GM12878 (cell line): ENCODE data around the gene MFSD6. TPM values are rescaled to one million over a fixed set of nuclear protein-coding genes. Genes with fewer than 3 reads are reported as not detected.
"Not testable (repeated sequence)": the region's sequence is repeated elsewhere in the genome, so short reads cannot be mapped to it uniquely, and the experiment has no call there.

Experiments
- ATAC-seq: fragments of 200-7000 bp; cut with Tn5 transposase; 3 replicates; pipeline ENCODE4 v1.9.1; 2020; ENCODE audit warnings: mild to moderate bottlenecking, moderate library complexity
- BruUV-seq: library from RNA; stranded (reverse); fragments of 400-500 nt; replicated peaks from 2 replicates; lab custom pipeline; 2021; lab: Mats Ljungman, UMichigan
- CTCF ChIA-PET: fragments of 300-600 bp; sonication (Branson Sonifier 250); formaldehyde crosslinking; extraction: SDS; loops from one replicate; lab custom pipeline; 2021; ENCODE audit warnings: inconsistent platforms; lab: Yijun Ruan, JAX
- POLR2A ChIA-PET: fragments of 350-600 bp; formaldehyde crosslinking; extraction: SDS; loops from one replicate; lab custom pipeline; 2021; ENCODE audit warnings: inconsistent platforms; lab: Charles Lee
- RAD21 ChIA-PET: fragments of 300-600 bp; sonication (Branson Sonifier 250); formaldehyde crosslinking; loops from one replicate; lab custom pipeline; 2023; ENCODE audit warnings: antibody characterized with exemption; ENCODE audit not compliant: unreplicated experiment; lab: Charles Lee
- SMC1A ChIA-PET: fragments of 300-600 bp; sonication (Branson Sonifier 250); formaldehyde crosslinking; loops from one replicate; lab custom pipeline; 2023; ENCODE audit not compliant: unreplicated experiment, uncharacterized antibody; lab: Charles Lee
- DNase-seq: peaks from one replicate; pipeline ENCODE4 v3.0.0-alpha.2; 2011; ENCODE audit warnings: low read depth, low spot score
- FAIRE-seq: peaks from 3 replicates; lab custom pipeline; 2011; peaks lifted over from hg19 to GRCh38; lab: Jason Lieb, UNC
- H2AFZ ChIP-seq: 2 replicates; pipeline ENCODE4 v1.6.0; 2011; ENCODE audit warnings: low read depth, low read length, control low read depth; ENCODE audit not compliant: control insufficient read depth
- H3K27ac ChIP-seq: 2 replicates; pipeline ENCODE4 v1.5.1; 2011; ENCODE audit warnings: control low read depth; ENCODE audit not compliant: control insufficient read depth, insufficient read depth
- H3K27me3 ChIP-seq, 2 experiments: replicated peaks in 1 of 2; 2 replicates each; pipeline versions ENCODE4 v1.6.0 to v1.6.1; 2011; ENCODE audit warnings: low read length in 1 of 2; ENCODE audit not compliant: control insufficient read depth in 2 of 2, insufficient read depth in 2 of 2
- H3K36me3 ChIP-seq, 2 experiments: 2 replicates each; pipeline ENCODE4 v1.5.1; 2011; ENCODE audit warnings: low read length in 1 of 2; ENCODE audit not compliant: control insufficient read depth in 2 of 2, insufficient read depth in 2 of 2
- H3K4me1 ChIP-seq: 2 replicates; pipeline ENCODE4 v1.6.1; 2011; ENCODE audit warnings: mild to moderate bottlenecking, low read length, moderate library complexity, mixed read lengths; ENCODE audit not compliant: control insufficient read depth, insufficient read depth
- H3K4me2 ChIP-seq: 2 replicates; pipeline ENCODE4 v1.6.0; 2011; ENCODE audit warnings: control low read depth; ENCODE audit not compliant: control insufficient read depth, insufficient read depth
- H3K4me3 ChIP-seq: fragments of 200-600 bp; sonication (generic); 2 replicates; pipeline ENCODE4 v1.5.1; 2016
- H3K79me2 ChIP-seq: 2 replicates; pipeline ENCODE4 v1.6.0; 2011; ENCODE audit warnings: low read length; ENCODE audit not compliant: control insufficient read depth, insufficient read depth
- H3K9ac ChIP-seq: 2 replicates; pipeline ENCODE4 v1.8.0; 2011; ENCODE audit warnings: low read length, control low read depth, mixed read lengths; ENCODE audit not compliant: control insufficient read depth, insufficient read depth
- H3K9me3 ChIP-seq: replicated peaks from 3 replicates; pipeline ENCODE4 v1.5.1; 2011; ENCODE audit warnings: mild to moderate bottlenecking, low read length; ENCODE audit not compliant: control insufficient read depth, insufficient read depth
- H4K20me1 ChIP-seq: 2 replicates; pipeline ENCODE4 v1.6.0; 2011; ENCODE audit not compliant: control insufficient read depth, insufficient read depth
- ATF7 ChIP-seq: fragments of 450-650 bp; IDR thresholded peaks from 2 replicates; pipeline ENCODE4 v1.6.1; 2016; ENCODE audit warnings: low read depth, mild to moderate bottlenecking
- BCL11A ChIP-seq: IDR thresholded peaks from 2 replicates; pipeline ENCODE4 v1.6.1; 2011; ENCODE audit warnings: low read depth, low read length
- DPF2 ChIP-seq: fragments of 450-650 bp; IDR thresholded peaks from 2 replicates; pipeline ENCODE4 v1.6.1; 2017; ENCODE audit warnings: mild to moderate bottlenecking
- EP300 ChIP-seq, 2 experiments: fragments of 150-350 bp in 1 of 2; IDR thresholded peaks; 2 replicates each; pipeline ENCODE4 v1.6.1; 2011 to 2012; ENCODE audit warnings: low read depth in 2 of 2, low read length in 2 of 2, borderline replicate concordance in 1 of 2, improper control_type of control experiment in 1 of 2, inconsistent platforms in 1 of 2; ENCODE audit not compliant: control insufficient read depth in 1 of 2
- GATAD2B ChIP-seq: fragments of 450-650 bp; conservative IDR thresholded peaks from 2 replicates; pipeline ENCODE4 v1.6.1; 2017; ENCODE audit warnings: low read depth, mild to moderate bottlenecking, moderate library complexity
- HDGF ChIP-seq: fragments of 450-650 bp; IDR thresholded peaks from 2 replicates; pipeline ENCODE4 v1.6.1; 2016; ENCODE audit warnings: antibody characterized with exemption
- IKZF1 ChIP-seq: fragments of 450-650 bp; conservative IDR thresholded peaks from 2 replicates; pipeline ENCODE4 v1.6.1; 2017; ENCODE audit warnings: antibody characterized with exemption, mild to moderate bottlenecking
- IKZF2 ChIP-seq, 2 experiments: fragments of 450-650 bp; IDR thresholded peaks; 2 replicates each; pipeline ENCODE4 v1.6.1; 2017; ENCODE audit warnings: mild to moderate bottlenecking in 2 of 2, moderate library complexity in 2 of 2
- NR2F1 ChIP-seq: fragments of 450-650 bp; conservative IDR thresholded peaks from 2 replicates; pipeline ENCODE4 v1.6.1; 2017; ENCODE audit warnings: mild to moderate bottlenecking
- WGBS: methylation state at CpG from one replicate; pipeline ENCODE4 v1.1.6; 2016; ENCODE audit warnings: low lambda C conversion rate; ENCODE audit not compliant: insufficient replicate concordance, insufficient coverage; ENCODE audit errors: missing lambda C conversion rate; 5-methylcytosine and 5-hydroxymethylcytosine counted together
- in situ Hi-C: fragments of 300-500 bp; cut with MboI; formaldehyde crosslinking; loops from 9 replicates; pipeline ENCODE4 v1.14.3; 2018; ENCODE audit warnings: mixed read lengths
- intact Hi-C: fragments of 100-400 bp; cut with micrococcal nuclease; formaldehyde crosslinking; loops from one replicate; pipeline ENCODE4 v1.14.2; 2022; ENCODE audit not compliant: unreplicated experiment
- polyA plus RNA-seq, 11 experiments: library from polyadenylated mRNA; depleted of rRNA in 4 of 11; unstranded in 6 of 11; stranded (reverse) in 5 of 11; fragments of >200 nt; fragmentation: Nextera tagmentation in 4 of 11; fragmentation: Illumina TruSeq in 1 of 11; extraction: Ambion mirVana in 4 of 11; extraction: Trizol in 1 of 11; gene quantifications; 1 replicate in 1 of 11; 2 replicates in 10 of 11; pipeline versions ENCODE4 v1.2.1 to v1.2.3, GENCODE V29; 2011 to 2016; ENCODE audit warnings: inconsistent platforms in 2 of 11, missing spikeins in 2 of 11, low read depth in 1 of 11
- total RNA-seq, 4 experiments: library from RNA; depleted of rRNA in 3 of 4; stranded (reverse); fragments of >200 nt in 3 of 4; fragmentation: Illumina TruSeq in 1 of 4; extraction: Trizol in 1 of 4; gene quantifications; 2 replicates each; pipeline versions ENCODE4 v1.2.1 to v1.2.3, GENCODE V29; 2013 to 2021
- TF ChIP-seq, protein P1 (sequence below): fragments of 450-650 bp; formaldehyde crosslinking; IDR thresholded peaks from 2 replicates; pipeline ENCODE4 v1.5.0; 2022; ENCODE audit warnings: mild to moderate bottlenecking, missing genetic modification characterization
- TF ChIP-seq, protein P2 (sequence below): fragments of 450-650 bp; IDR thresholded peaks from 2 replicates; pipeline ENCODE4 v1.6.1; 2017; ENCODE audit warnings: low read depth, mild to moderate bottlenecking, moderate library complexity
- TF ChIP-seq, protein P3 (sequence below): fragments of 450-650 bp; IDR thresholded peaks from 2 replicates; pipeline ENCODE4 v1.6.1; 2016; ENCODE audit warnings: mild to moderate bottlenecking

MFSD6 gene
- total and polyA plus RNA-seq, 10 of the 15 experiments (the other 5 are each of a cell fraction or from before 2014, with no cell fraction given): 6.7 to 42.6 (median 24.2) TPM

DNA sequence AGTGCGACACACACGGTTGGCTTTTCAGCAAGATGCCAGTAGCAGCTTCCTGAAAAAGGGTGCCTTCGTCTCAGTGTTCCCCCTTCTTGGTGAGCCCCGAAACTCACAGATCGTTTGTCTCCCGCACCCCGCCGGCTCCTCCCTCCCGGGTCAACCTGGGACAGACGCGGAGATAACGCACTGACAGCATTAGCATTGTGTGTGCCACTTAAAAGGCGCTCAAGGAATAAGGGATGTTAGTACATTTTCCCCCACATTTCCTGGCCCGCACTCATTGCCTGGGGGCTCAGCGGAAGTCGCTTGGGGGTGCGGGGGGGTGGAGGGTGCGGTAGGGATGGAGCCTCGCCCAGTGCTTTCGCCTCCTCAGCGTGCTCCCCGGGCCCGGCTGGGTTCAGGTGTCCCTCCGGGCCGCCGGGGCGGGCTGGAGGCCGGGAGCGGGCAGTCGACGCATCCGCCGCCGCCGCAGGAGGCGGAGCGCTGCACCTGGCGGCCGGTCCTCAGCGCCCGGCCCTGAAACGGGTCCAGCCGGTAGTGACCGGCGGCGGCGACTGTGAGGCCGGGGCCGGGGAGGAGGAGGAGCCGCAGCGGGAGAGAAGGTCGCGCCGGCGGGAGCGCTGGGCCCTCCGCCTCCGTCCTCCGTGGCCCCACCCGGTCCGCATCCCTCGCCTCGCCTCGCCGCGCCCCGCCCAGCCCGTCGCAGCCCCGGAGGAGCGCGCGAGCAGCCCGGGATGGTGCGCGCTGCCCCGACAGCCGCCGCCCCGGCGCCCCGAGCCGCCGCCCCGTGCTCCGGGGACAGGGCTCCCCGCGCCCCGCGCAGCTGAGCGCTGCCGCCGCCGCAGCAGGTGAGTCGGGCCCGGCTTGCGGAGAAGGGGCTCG, at the start of gene MFSD6 (continued):
- TF ChIP-seq, protein P1, sequence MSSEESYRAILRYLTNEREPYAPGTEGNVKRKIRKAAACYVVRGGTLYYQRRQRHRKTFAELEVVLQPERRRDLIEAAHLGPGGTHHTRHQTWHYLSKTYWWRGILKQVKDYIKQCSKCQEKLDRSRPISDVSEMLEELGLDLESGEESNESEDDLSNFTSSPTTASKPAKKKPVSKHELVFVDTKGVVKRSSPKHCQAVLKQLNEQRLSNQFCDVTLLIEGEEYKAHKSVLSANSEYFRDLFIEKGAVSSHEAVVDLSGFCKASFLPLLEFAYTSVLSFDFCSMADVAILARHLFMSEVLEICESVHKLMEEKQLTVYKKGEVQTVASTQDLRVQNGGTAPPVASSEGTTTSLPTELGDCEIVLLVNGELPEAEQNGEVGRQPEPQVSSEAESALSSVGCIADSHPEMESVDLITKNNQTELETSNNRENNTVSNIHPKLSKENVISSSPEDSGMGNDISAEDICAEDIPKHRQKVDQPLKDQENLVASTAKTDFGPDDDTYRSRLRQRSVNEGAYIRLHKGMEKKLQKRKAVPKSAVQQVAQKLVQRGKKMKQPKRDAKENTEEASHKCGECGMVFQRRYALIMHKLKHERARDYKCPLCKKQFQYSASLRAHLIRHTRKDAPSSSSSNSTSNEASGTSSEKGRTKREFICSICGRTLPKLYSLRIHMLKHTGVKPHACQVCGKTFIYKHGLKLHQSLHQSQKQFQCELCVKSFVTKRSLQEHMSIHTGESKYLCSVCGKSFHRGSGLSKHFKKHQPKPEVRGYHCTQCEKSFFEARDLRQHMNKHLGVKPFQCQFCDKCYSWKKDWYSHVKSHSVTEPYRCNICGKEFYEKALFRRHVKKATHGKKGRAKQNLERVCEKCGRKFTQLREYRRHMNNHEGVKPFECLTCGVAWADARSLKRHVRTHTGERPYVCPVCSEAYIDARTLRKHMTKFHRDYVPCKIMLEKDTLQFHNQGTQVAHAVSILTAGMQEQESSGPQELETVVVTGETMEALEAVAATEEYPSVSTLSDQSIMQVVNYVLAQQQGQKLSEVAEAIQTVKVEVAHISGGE (CRISPR knock-in tag): no peak
- TF ChIP-seq, all 136 proteins: peak for 18

DNA sequence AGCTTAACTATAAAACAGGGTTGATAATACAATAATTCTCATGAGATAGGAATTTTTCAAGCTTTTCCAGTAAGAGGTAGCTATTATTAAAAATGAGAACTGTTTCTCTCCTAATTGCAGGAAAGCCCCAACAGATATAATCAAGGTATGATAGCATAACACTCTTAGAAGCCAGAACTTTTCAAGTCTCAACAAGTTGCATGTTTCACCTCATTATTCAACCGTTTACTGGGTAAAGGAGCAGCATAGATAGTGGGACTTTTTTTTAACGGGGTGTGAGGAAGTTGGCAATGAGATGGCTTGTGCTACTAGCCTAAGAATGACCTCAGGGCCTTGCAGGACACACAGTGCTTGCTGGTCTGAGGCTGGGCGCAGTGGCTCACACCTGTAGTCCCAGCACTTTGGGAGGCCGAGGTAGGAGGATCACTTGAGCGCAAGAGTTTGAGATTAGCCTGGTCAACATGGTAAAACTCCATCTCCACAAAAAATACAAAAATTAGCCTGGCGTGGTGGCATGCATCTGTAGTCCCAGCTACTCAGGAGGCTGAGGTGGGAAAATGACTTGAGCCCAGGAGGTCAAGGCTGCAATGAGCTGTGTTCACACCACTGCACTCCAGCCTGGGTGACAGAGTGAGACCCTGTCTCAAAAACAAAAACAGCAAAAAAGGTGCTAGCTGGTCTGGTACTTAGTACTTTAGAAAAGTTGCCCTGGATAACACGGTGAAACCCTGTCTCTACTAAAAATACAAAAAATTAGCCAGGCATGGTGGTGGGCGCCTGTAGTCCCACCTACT, 49.3 kb upstream of the MFSD6 start:
- H3K9ac ChIP-seq, H3K79me2 ChIP-seq, BruUV-seq, H3K36me3 ChIP-seq, intact Hi-C loops, DNase-seq, in situ Hi-C loops, H3K27me3 ChIP-seq, FAIRE-seq, H4K20me1 ChIP-seq, H3K4me1 ChIP-seq, H3K4me3 ChIP-seq, H3K9me3 ChIP-seq, H3K27ac ChIP-seq, H3K4me2 ChIP-seq: not testable (repeated sequence)
- WGBS: 67% methylated on average over 8 of the region's 8 CpGs
- H2AFZ ChIP-seq: peak overlapping the region; percentile 66
- SMC1A ChIA-PET: interaction anchor here (0.6 to 4.3 kb wide), 10 partner anchors 8 to 456 kb away, joined by 3 to 44 read pairs (median 3); partner anchors contain the start of gene INPP1
- RAD21 ChIA-PET: interaction anchor here (0.9 to 4.0 kb wide), 5 partner anchors 14 to 318 kb away, joined by 3 to 36 read pairs (median 3); partner anchors contain the start of gene INPP1
- CTCF ChIA-PET: interaction anchor here (1.0 to 4.8 kb wide), 5 partner anchors 13 to 203 kb away, joined by 3 to 48 read pairs (median 3); partner anchors contain the start of gene INPP1
- POLR2A ChIA-PET: interaction anchor here (0.6 to 4.0 kb wide), 4 partner anchors 15 to 632 kb away, joined by 3 to 19 read pairs (median 9); partner anchors contain the start of genes HIBCH and INPP1
- ATAC-seq: peak; percentile 78
- TF ChIP-seq ATF7 (peak; percentile 55; the same call in 1 of the 2 replicates), HDGF (0 out of 2 replicates have a peak, but pooled peaks have one; percentile 47), IKZF1 (peak; percentile 66), DPF2 (peak; percentile 47; the same call in 1 of the 2 replicates), NR2F1 (peak; percentile 9; the same call in 1 of the 2 replicates), EP300 (IDR thresholded peaks at IDR 0.05; ENCODE audit: borderline replicate concordance in 1 of 2, control insufficient read depth in 1 of 2, low read depth in 2 of 2, low read length in 2 of 2) (peak in 1 of 2 experiments; percentile 62; a peak in 1 of 4 replicates), IKZF2 (IDR thresholded peaks at IDR 0.05) (peak; percentile 63 to 74; a peak in 2 of 4 replicates), BCL11A (peak; percentile 30; the same call in 1 of the 2 replicates), GATAD2B (peak; percentile 27; the same call in 1 of the 2 replicates)
- TF ChIP-seq, protein P2, sequence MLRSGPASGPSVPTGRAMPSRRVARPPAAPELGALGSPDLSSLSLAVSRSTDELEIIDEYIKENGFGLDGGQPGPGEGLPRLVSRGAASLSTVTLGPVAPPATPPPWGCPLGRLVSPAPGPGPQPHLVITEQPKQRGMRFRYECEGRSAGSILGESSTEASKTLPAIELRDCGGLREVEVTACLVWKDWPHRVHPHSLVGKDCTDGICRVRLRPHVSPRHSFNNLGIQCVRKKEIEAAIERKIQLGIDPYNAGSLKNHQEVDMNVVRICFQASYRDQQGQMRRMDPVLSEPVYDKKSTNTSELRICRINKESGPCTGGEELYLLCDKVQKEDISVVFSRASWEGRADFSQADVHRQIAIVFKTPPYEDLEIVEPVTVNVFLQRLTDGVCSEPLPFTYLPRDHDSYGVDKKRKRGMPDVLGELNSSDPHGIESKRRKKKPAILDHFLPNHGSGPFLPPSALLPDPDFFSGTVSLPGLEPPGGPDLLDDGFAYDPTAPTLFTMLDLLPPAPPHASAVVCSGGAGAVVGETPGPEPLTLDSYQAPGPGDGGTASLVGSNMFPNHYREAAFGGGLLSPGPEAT: peak; percentile 90
- TF ChIP-seq, protein P3, sequence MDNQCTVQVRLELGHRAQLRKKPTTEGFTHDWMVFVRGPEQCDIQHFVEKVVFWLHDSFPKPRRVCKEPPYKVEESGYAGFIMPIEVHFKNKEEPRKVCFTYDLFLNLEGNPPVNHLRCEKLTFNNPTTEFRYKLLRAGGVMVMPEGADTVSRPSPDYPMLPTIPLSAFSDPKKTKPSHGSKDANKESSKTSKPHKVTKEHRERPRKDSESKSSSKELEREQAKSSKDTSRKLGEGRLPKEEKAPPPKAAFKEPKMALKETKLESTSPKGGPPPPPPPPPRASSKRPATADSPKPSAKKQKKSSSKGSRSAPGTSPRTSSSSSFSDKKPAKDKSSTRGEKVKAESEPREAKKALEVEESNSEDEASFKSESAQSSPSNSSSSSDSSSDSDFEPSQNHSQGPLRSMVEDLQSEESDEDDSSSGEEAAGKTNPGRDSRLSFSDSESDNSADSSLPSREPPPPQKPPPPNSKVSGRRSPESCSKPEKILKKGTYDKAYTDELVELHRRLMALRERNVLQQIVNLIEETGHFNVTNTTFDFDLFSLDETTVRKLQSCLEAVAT: 0 out of 2 replicates have a peak, but pooled peaks have one; percentile 27
